GM13977 (cell line): ENCODE measurements around the gene MAGI1.

Experiments used
- DNase-seq: peaks from one replicate; pipeline ENCODE4 v3.0.0; 2012; ENCODE audit warnings: low spot score
- in situ Hi-C: fragments of 300-500 bp; cut with MboI; formaldehyde crosslinking; loops from one replicate; pipeline ENCODE4 v1.12.0; 2022; ENCODE audit warnings: low sequenced_read_pairs, low pct_unique_long_range_greater_than_20kb, mixed read lengths, inconsistent platforms; ENCODE audit not compliant: unreplicated experiment
- TF ChIP-seq, protein P1 (sequence below): IDR thresholded peaks from 2 replicates; pipeline ENCODE4 v1.5.1; 2012; ENCODE audit warnings: mild to moderate bottlenecking, control low read depth; ENCODE audit not compliant: insufficient read depth; ENCODE audit errors: extremely low read depth, missing control alignments

MAGI1 gene

DNA sequence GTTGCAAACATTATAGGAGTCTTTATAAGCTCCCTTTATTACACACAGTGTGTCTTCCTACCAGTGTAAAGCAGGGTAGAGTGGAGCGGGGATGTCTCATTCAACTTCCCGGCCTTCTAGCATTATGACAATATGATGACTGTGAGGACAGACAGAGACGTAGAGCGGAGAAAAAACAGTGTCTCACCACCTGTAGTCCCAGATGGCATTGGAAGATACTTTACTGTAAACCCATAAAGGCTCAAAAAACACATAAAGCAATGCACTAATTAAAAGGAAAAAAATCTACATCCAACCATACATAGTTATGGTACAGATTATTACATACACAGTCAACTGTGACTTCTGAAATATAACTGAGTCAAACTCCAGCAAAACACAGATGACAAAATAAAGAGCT is 383.7 kb downstream of the MAGI1 start:
- in situ Hi-C loops, result no loop called here
- DNase-seq, result no peak
- TF ChIP-seq, protein P1, sequence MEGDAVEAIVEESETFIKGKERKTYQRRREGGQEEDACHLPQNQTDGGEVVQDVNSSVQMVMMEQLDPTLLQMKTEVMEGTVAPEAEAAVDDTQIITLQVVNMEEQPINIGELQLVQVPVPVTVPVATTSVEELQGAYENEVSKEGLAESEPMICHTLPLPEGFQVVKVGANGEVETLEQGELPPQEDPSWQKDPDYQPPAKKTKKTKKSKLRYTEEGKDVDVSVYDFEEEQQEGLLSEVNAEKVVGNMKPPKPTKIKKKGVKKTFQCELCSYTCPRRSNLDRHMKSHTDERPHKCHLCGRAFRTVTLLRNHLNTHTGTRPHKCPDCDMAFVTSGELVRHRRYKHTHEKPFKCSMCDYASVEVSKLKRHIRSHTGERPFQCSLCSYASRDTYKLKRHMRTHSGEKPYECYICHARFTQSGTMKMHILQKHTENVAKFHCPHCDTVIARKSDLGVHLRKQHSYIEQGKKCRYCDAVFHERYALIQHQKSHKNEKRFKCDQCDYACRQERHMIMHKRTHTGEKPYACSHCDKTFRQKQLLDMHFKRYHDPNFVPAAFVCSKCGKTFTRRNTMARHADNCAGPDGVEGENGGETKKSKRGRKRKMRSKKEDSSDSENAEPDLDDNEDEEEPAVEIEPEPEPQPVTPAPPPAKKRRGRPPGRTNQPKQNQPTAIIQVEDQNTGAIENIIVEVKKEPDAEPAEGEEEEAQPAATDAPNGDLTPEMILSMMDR, result no peak

GRCh38 chr3:65653731-65654130 is 385.0 kb downstream of the MAGI1 start:
- DNase-seq, result no peak
- TF ChIP-seq, protein P1, result no peak
- in situ Hi-C loops, result no loop called here

GRCh38 chr3:65650247-65650646 is 388.5 kb downstream of the MAGI1 start:
- in situ Hi-C loops, result no loop called here
- DNase-seq, result no peak
- TF ChIP-seq, protein P1, result no peak

GRCh38 chr3:65647369-65647768 is 391.3 kb downstream of the MAGI1 start:
- in situ Hi-C loops, result no loop called here
- TF ChIP-seq, protein P1, result no peak
- no peak for DNase-seq

DNA sequence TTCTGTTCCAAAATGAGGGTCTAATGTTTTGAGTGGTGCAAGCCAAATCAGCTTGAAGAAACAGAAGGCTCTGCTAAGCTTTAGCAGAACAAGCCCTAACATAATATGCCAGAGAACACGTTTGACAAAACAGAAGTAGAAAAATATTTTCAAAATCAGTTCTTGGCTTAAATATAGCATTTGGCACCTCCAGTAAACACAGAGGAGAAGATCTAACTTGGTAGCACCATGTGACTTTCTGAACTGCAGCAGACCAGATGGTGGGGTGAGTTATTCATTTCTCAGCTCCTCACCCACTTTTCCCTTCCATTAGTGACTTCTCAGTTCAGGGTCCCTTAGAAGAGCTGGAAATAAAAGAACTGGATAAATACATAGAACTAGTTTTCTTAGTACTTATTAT is 395.8 kb downstream of the MAGI1 start:
- in situ Hi-C loops, result no loop called here
- no peak for DNase-seq
- TF ChIP-seq, protein P1, result no peak

GRCh38 chr3:65641777-65642176 is 396.9 kb downstream of the MAGI1 start:
- TF ChIP-seq, protein P1, result no peak
- in situ Hi-C loops, result no loop called here
- no peak for DNase-seq

DNA sequence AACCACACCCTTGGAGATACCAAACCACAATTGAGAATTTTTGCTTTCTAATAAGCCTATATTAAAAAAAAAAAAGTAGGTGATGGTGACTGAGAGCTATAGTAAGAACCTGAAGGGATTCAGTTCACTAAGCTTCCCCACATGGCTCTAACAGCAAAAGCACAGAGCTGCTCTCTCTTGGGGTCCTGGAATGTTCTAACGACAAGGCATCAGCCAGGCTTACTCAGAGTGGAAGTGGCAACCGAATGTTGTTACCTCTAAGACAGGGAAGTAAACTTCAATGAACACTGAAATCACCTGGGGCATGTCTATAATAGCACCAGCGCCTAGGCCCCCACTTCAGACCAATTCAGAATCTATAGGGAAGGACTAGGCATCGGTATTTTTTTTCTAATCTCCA is 397.7 kb downstream of the MAGI1 start:
- in situ Hi-C loops, result no loop called here
- TF ChIP-seq, protein P1, result no peak
- DNase-seq, result no peak
